ENCODE data around the gene POU2F1.

Gene POU2F1

GRCh38 chr1:167225920-167226319, 5.2 kb downstream of the POU2F1 start:
- no peak for DNase-seq
- no peak overlapping the region for H3K18ac ChIP-seq (ENCODE audit: low read depth in 1 of 2, low read length in 2 of 2)
- H2BK15ac ChIP-seq (ENCODE audit: low read depth, poor library complexity, severe bottlenecking), result no peak overlapping the region
- peaks cover 2% of the 10 kb centered on the region for H3K79me1 ChIP-seq (replicated peaks; ENCODE audit: low read length, poor library complexity, severe bottlenecking)
- no peak overlapping the region for H3K4ac ChIP-seq (ENCODE audit: low read depth in 1 of 2, low read length in 2 of 2)
- no peak overlapping the region for H3K14ac ChIP-seq (ENCODE audit: low read length in 2 of 2)
- no peak overlapping the region for H2BK12ac ChIP-seq (ENCODE audit: low read length in 2 of 2)
- H3K36me3 ChIP-seq (ENCODE audit: control insufficient read depth in 1 of 2, insufficient read depth in 2 of 2, low read depth in 1 of 2, low read length in 2 of 2), result no peaks in the 10 kb centered on the region
- no peak overlapping the region for H2BK5ac ChIP-seq (ENCODE audit: low read depth, low read length, poor library complexity, severe bottlenecking)
- no peaks in the 10 kb centered on the region for H3K27me3 ChIP-seq (ENCODE audit: control insufficient read depth in 1 of 2, insufficient read depth in 1 of 2, low read length in 2 of 2)
- no peak overlapping the region for H2AK5ac ChIP-seq (ENCODE audit: low read length, severe bottlenecking)
- peaks cover 2% of the 10 kb centered on the region for H3K4me1 ChIP-seq (ENCODE audit: control insufficient read depth, insufficient read depth, low read depth, low read length)
- no peak overlapping the region for H3K4me3 ChIP-seq (ENCODE audit: insufficient read depth in 1 of 2, low read depth in 1 of 2, low read length in 2 of 2)
- H3K9ac ChIP-seq (ENCODE audit: low read length), result no peak overlapping the region
- no peak overlapping the region for H2AFZ ChIP-seq (ENCODE audit: low read depth, low read length)
- WGBS, result 80% methylated on average over 1 of the region's 2 CpGs
- no peak overlapping the region for H4K8ac ChIP-seq (ENCODE audit: low read length)
- no peak overlapping the region for H3K23ac ChIP-seq (ENCODE audit: low read length in 2 of 2)
- H2BK120ac ChIP-seq (ENCODE audit: low read depth, low read length), result no peak overlapping the region
- no peak overlapping the region for H3K4me2 ChIP-seq (ENCODE audit: low read length, poor library complexity, severe bottlenecking)
- H3K9me3 ChIP-seq (ENCODE audit: control insufficient read depth, low read length), result no peaks in the 10 kb centered on the region
- H3K27ac ChIP-seq (ENCODE audit: low read length, poor library complexity, severe bottlenecking), result no peak overlapping the region
- H4K91ac ChIP-seq (ENCODE audit: low read length), result no peak overlapping the region

DNA sequence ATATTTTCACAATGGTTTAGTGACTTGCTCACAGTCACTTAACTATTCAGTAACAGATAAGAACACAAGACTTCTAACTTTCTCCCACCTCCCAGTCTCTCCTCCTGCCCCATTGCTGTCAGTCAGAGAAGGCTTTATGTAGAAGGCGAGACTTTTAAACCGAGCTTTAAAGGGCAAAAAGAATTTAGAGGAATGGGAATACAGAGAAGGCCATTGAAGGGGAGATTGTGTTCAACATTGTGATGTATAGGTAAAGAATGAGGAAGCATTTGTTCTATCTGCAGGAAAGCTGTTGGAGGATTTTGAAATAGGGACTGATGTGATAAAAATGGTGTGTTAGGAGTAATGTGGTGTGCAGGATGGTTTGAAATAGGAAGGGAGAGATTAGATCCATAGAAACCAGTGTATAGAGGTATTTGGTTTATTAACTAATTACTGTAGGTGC, 7.3 kb downstream of the POU2F1 start:
- no peak overlapping the region for H2AFZ ChIP-seq (ENCODE audit: low read depth, low read length)
- H3K9me3 ChIP-seq (ENCODE audit: control insufficient read depth, low read length), result no peaks in the 10 kb centered on the region
- no peaks in the 10 kb centered on the region for H3K4me1 ChIP-seq (ENCODE audit: control insufficient read depth, insufficient read depth, low read depth, low read length)
- H4K8ac ChIP-seq (ENCODE audit: low read length), result no peak overlapping the region
- WGBS, result 62% methylated on average over 2 of the region's 2 CpGs
- no peaks in the 10 kb centered on the region for H3K36me3 ChIP-seq (ENCODE audit: control insufficient read depth in 1 of 2, insufficient read depth in 2 of 2, low read depth in 1 of 2, low read length in 2 of 2)
- peaks cover 8% of the 10 kb centered on the region for H3K79me1 ChIP-seq (replicated peaks; ENCODE audit: low read length, poor library complexity, severe bottlenecking)
- H3K4me3 ChIP-seq (ENCODE audit: insufficient read depth in 1 of 2, low read depth in 1 of 2, low read length in 2 of 2), result no peak overlapping the region
- no peak overlapping the region for H2BK15ac ChIP-seq (ENCODE audit: low read depth, poor library complexity, severe bottlenecking)
- no peak overlapping the region for H3K9ac ChIP-seq (ENCODE audit: low read length)
- no peak overlapping the region for H2AK5ac ChIP-seq (ENCODE audit: low read length, severe bottlenecking)
- no peaks in the 10 kb centered on the region for H3K27me3 ChIP-seq (ENCODE audit: control insufficient read depth in 1 of 2, insufficient read depth in 1 of 2, low read length in 2 of 2)
- DNase-seq, result no peak
- H2BK12ac ChIP-seq (ENCODE audit: low read length in 2 of 2), result no peak overlapping the region
- H3K23ac ChIP-seq (ENCODE audit: low read length in 2 of 2), result no peak overlapping the region
- H3K14ac ChIP-seq (ENCODE audit: low read length in 2 of 2), result no peak overlapping the region
- H3K18ac ChIP-seq (ENCODE audit: low read depth in 1 of 2, low read length in 2 of 2), result no peak overlapping the region
- H3K27ac ChIP-seq (ENCODE audit: low read length, poor library complexity, severe bottlenecking), result no peak overlapping the region
- no peak overlapping the region for H4K91ac ChIP-seq (ENCODE audit: low read length)
- no peak overlapping the region for H3K4me2 ChIP-seq (ENCODE audit: low read length, poor library complexity, severe bottlenecking)
- no peak overlapping the region for H2BK120ac ChIP-seq (ENCODE audit: low read depth, low read length)
- H3K4ac ChIP-seq (ENCODE audit: low read depth in 1 of 2, low read length in 2 of 2), result no peak overlapping the region
- H2BK5ac ChIP-seq (ENCODE audit: low read depth, low read length, poor library complexity, severe bottlenecking), result no peak overlapping the region

GRCh38 chr1:167229719-167230385, 9.2 kb downstream of the POU2F1 start:
- Histone ChIP-seq H2BK15ac (ENCODE audit: low read depth, poor library complexity, severe bottlenecking) (no peak overlapping the region), H3K14ac (ENCODE audit: low read length in 2 of 2) (no peak overlapping the region), H3K4me3 (ENCODE audit: insufficient read depth in 1 of 2, low read depth in 1 of 2, low read length in 2 of 2) (no peak overlapping the region), H4K91ac (ENCODE audit: low read length) (no peak overlapping the region), H2BK120ac (ENCODE audit: low read depth, low read length) (no peak overlapping the region), H3K27ac (ENCODE audit: low read length, poor library complexity, severe bottlenecking) (no peak overlapping the region), H2AFZ (ENCODE audit: low read depth, low read length) (no peak overlapping the region), H3K23ac (ENCODE audit: low read length in 2 of 2) (no peak overlapping the region), H3K4me2 (ENCODE audit: low read length, poor library complexity, severe bottlenecking) (no peak overlapping the region), H3K9me3 (ENCODE audit: control insufficient read depth, low read length) (no peaks in the 10 kb centered on the region), H4K8ac (ENCODE audit: low read length) (no peak overlapping the region), H3K27me3 (ENCODE audit: control insufficient read depth in 1 of 2, insufficient read depth in 1 of 2, low read length in 2 of 2) (no peaks in the 10 kb centered on the region), H2AK5ac (ENCODE audit: low read length, severe bottlenecking) (no peak overlapping the region), H3K79me1 (replicated peaks; ENCODE audit: low read length, poor library complexity, severe bottlenecking) (peaks cover 15% of the 10 kb centered on the region), H3K4ac (ENCODE audit: low read depth in 1 of 2, low read length in 2 of 2) (no peak overlapping the region), H3K18ac (ENCODE audit: low read depth in 1 of 2, low read length in 2 of 2) (no peak overlapping the region), H3K36me3 (ENCODE audit: control insufficient read depth in 1 of 2, insufficient read depth in 2 of 2, low read depth in 1 of 2, low read length in 2 of 2) (no peaks in the 10 kb centered on the region), H3K4me1 (ENCODE audit: control insufficient read depth, insufficient read depth, low read depth, low read length) (no peaks in the 10 kb centered on the region), H2BK12ac (ENCODE audit: low read length in 2 of 2) (no peak overlapping the region), H3K9ac (ENCODE audit: low read length) (no peak overlapping the region), H2BK5ac (ENCODE audit: low read depth, low read length, poor library complexity, severe bottlenecking) (no peak overlapping the region)
- no peak for DNase-seq
- WGBS, result 100% methylated on average over 1 of the region's 2 CpGs

GRCh38 chr1:167230437-167230836, 9.8 kb downstream of the POU2F1 start:
- no peak overlapping the region for H2BK12ac ChIP-seq (ENCODE audit: low read length in 2 of 2)
- H3K18ac ChIP-seq (ENCODE audit: low read depth in 1 of 2, low read length in 2 of 2), result no peak overlapping the region
- H3K9ac ChIP-seq (ENCODE audit: low read length), result no peak overlapping the region
- no peak overlapping the region for H3K4me3 ChIP-seq (ENCODE audit: insufficient read depth in 1 of 2, low read depth in 1 of 2, low read length in 2 of 2)
- no peak overlapping the region for H2AK5ac ChIP-seq (ENCODE audit: low read length, severe bottlenecking)
- H3K4ac ChIP-seq (ENCODE audit: low read depth in 1 of 2, low read length in 2 of 2), result no peak overlapping the region
- H3K79me1 ChIP-seq (replicated peaks; ENCODE audit: low read length, poor library complexity, severe bottlenecking), result peaks cover 15% of the 10 kb centered on the region
- no peak overlapping the region for H3K27ac ChIP-seq (ENCODE audit: low read length, poor library complexity, severe bottlenecking)
- no peak overlapping the region for H3K23ac ChIP-seq (ENCODE audit: low read length in 2 of 2)
- no peak overlapping the region for H2BK5ac ChIP-seq (ENCODE audit: low read depth, low read length, poor library complexity, severe bottlenecking)
- H2BK15ac ChIP-seq (ENCODE audit: low read depth, poor library complexity, severe bottlenecking), result no peak overlapping the region
- H3K4me2 ChIP-seq (ENCODE audit: low read length, poor library complexity, severe bottlenecking), result no peak overlapping the region
- H3K36me3 ChIP-seq (ENCODE audit: control insufficient read depth in 1 of 2, insufficient read depth in 2 of 2, low read depth in 1 of 2, low read length in 2 of 2), result no peaks in the 10 kb centered on the region
- H4K91ac ChIP-seq (ENCODE audit: low read length), result no peak overlapping the region
- no peaks in the 10 kb centered on the region for H3K9me3 ChIP-seq (ENCODE audit: control insufficient read depth, low read length)
- no peak overlapping the region for H2AFZ ChIP-seq (ENCODE audit: low read depth, low read length)
- no peak overlapping the region for H4K8ac ChIP-seq (ENCODE audit: low read length)
- no peaks in the 10 kb centered on the region for H3K4me1 ChIP-seq (ENCODE audit: control insufficient read depth, insufficient read depth, low read depth, low read length)
- no peak for DNase-seq
- H3K14ac ChIP-seq (ENCODE audit: low read length in 2 of 2), result no peak overlapping the region
- no peaks in the 10 kb centered on the region for H3K27me3 ChIP-seq (ENCODE audit: control insufficient read depth in 1 of 2, insufficient read depth in 1 of 2, low read length in 2 of 2)
- H2BK120ac ChIP-seq (ENCODE audit: low read depth, low read length), result no peak overlapping the region

Data from mesenchymal stem cell (in vitro differentiated cells and primary cell).